Hepatocyte (in vitro differentiated cells): ENCODE data around the gene UBE2G1.

ENCODE experiments used
- CTCF ChIP-seq: fragments of 200-600 bp; sonication (generic); IDR thresholded peaks from 2 replicates; pipeline ENCODE4 v1.5.1; 2016; ENCODE audit warnings: antibody characterized with exemption, mild to moderate bottlenecking; ENCODE audit not compliant: poor library complexity
- EZH2 ChIP-seq: fragments of 200-600 bp; sonication (generic); IDR thresholded peaks from 2 replicates; pipeline ENCODE4 v1.6.1; 2016; ENCODE audit warnings: antibody characterized with exemption, mild to moderate bottlenecking, borderline replicate concordance
- EZH2phosphoT487 ChIP-seq: fragments of 200-600 bp; sonication (generic); IDR thresholded peaks from one replicate; pipeline ENCODE4 v1.6.1; 2018; ENCODE audit warnings: antibody characterized with exemption, mild to moderate bottlenecking, low read depth, moderate library complexity; ENCODE audit not compliant: unreplicated experiment, severe bottlenecking

- no peak for TF ChIP-seq CTCF
- TF ChIP-seq EZH2 = no peak
- TF ChIP-seq EZH2phosphoT487 = no peak
Observed at GRCh38 chr17:4369557-4370230, 3.2 kb upstream of the UBE2G1 start.
